GM23338 (cell line): ENCODE results near the gene ATP6V0A4. TPM values are rescaled to one million over a fixed set of nuclear protein-coding genes. Genes with fewer than 3 reads are reported as not detected.

Source experiments
- ATAC-seq: fragments of 200-7000 bp; cut with Tn5 transposase; 3 replicates; pipeline ENCODE4 v1.9.1; 2020
- DNase-seq: peaks from one replicate; pipeline ENCODE4 v3.0.0-alpha.2; 2015; ENCODE audit warnings: low spot score
- H2AFZ ChIP-seq: fragments of 200-600 bp; sonication (generic); 2 replicates; pipeline ENCODE4 v1.8.0; 2016; ENCODE audit warnings: antibody characterized with exemption, mild to moderate bottlenecking, moderate library complexity
- H3F3A ChIP-seq: fragments of 200-600 bp; sonication (generic); replicated peaks from 2 replicates; pipeline ENCODE4 v1.8.0; 2017; ENCODE audit warnings: antibody characterized with exemption, mixed run types, low read depth
- H3K27ac ChIP-seq: fragments of 200-600 bp; sonication (generic); 2 replicates; pipeline ENCODE4 v1.6.1; 2016; ENCODE audit warnings: low read depth
- H3K27me3 ChIP-seq: fragments of 200-600 bp; sonication (generic); 2 replicates; pipeline ENCODE4 v1.8.0; 2016; ENCODE audit warnings: mild to moderate bottlenecking, mixed run types, moderate library complexity; ENCODE audit not compliant: insufficient read depth
- H3K36me3 ChIP-seq: fragments of 200-600 bp; sonication (generic); 2 replicates; pipeline ENCODE4 v1.8.0; 2016; ENCODE audit warnings: mild to moderate bottlenecking; ENCODE audit not compliant: insufficient read depth
- H3K4me1 ChIP-seq: fragments of 200-600 bp; sonication (generic); 2 replicates; pipeline ENCODE4 v1.8.0; 2016; ENCODE audit warnings: mild to moderate bottlenecking, moderate library complexity; ENCODE audit not compliant: insufficient read depth
- H3K4me2 ChIP-seq: fragments of 200-600 bp; sonication (generic); 2 replicates; pipeline ENCODE4 v1.7.1; 2017; ENCODE audit warnings: mixed run types
- H3K4me3 ChIP-seq: fragments of 200-600 bp; sonication (generic); 2 replicates; pipeline ENCODE4 v1.6.1; 2016; ENCODE audit warnings: mixed run types
- H3K79me2 ChIP-seq: fragments of 200-600 bp; sonication (generic); replicated peaks from 2 replicates; pipeline ENCODE4 v1.8.0; 2017; ENCODE audit warnings: mild to moderate bottlenecking; ENCODE audit not compliant: insufficient read depth
- H3K9me2 ChIP-seq: fragments of 200-600 bp; sonication (generic); 2 replicates; pipeline ENCODE4 v1.8.0; 2017; ENCODE audit not compliant: insufficient read depth
- H4K20me1 ChIP-seq: fragments of 200-600 bp; sonication (generic); replicated peaks from 2 replicates; pipeline ENCODE4 v1.8.0; 2017; ENCODE audit warnings: mild to moderate bottlenecking; ENCODE audit not compliant: insufficient read depth
- H3K27ac Mint-ChIP-seq: 2 replicates; pipeline ENCODE4 v1.8.0; 2020; ENCODE audit warnings: inconsistent platforms, mild to moderate bottlenecking, moderate library complexity, mixed read lengths
- H3K27me3 Mint-ChIP-seq: 3 replicates; pipeline ENCODE4 v1.8.0; 2022; ENCODE audit warnings: low read depth, mild to moderate bottlenecking, moderate library complexity, mixed read lengths, inconsistent platforms; ENCODE audit not compliant: insufficient read depth, poor library complexity
- H3K36me3 Mint-ChIP-seq: 3 replicates; pipeline ENCODE4 v1.8.0; 2021; ENCODE audit warnings: low read depth, mild to moderate bottlenecking, inconsistent platforms, moderate library complexity, mixed read lengths
- H3K4me1 Mint-ChIP-seq: 3 replicates; pipeline ENCODE4 v1.8.0; 2020; ENCODE audit warnings: mild to moderate bottlenecking, inconsistent platforms, mixed read lengths
- H3K4me3 Mint-ChIP-seq: 3 replicates; pipeline ENCODE4 v1.8.0; 2021; ENCODE audit warnings: moderate library complexity, mild to moderate bottlenecking, inconsistent platforms, mixed read lengths
- H3K9me3 Mint-ChIP-seq: 3 replicates; pipeline ENCODE4 v1.8.0; 2020; ENCODE audit warnings: moderate library complexity, mild to moderate bottlenecking, inconsistent platforms, mixed read lengths
- CREB1 ChIP-seq: fragments of 250-450 bp; sonication (Bioruptor Pico); IDR thresholded peaks from 2 replicates; pipeline ENCODE4 v1.5.0; 2020; ENCODE audit warnings: low read depth, mild to moderate bottlenecking, moderate library complexity
- ETS1 ChIP-seq: IDR thresholded peaks from 2 replicates; pipeline ENCODE4 v1.6.1; 2016; ENCODE audit warnings: antibody characterized with exemption
- EZH2 ChIP-seq: fragments of 200-600 bp; sonication (generic); IDR thresholded peaks from one replicate; pipeline ENCODE4 v1.8.0; 2017; ENCODE audit warnings: antibody characterized with exemption, mild to moderate bottlenecking, low read depth; ENCODE audit not compliant: unreplicated experiment
- STAT1 ChIP-seq: IDR thresholded peaks from one replicate; pipeline ENCODE4 v1.6.1; 2016; ENCODE audit warnings: antibody characterized with exemption; ENCODE audit not compliant: unreplicated experiment
- ZNF331 ChIP-seq: fragments of 250-450 bp; sonication (Bioruptor Pico); IDR thresholded peaks from 2 replicates; pipeline ENCODE4 v1.5.0; 2020; ENCODE audit warnings: low read depth, mild to moderate bottlenecking, moderate library complexity
- ZNF462 ChIP-seq: fragments of 250-450 bp; sonication (Bioruptor Pico); IDR thresholded peaks from 2 replicates; pipeline ENCODE4 v1.5.0; 2020; ENCODE audit warnings: mild to moderate bottlenecking, moderate library complexity
- polyA plus RNA-seq: library from polyadenylated mRNA; unstranded; fragments of >200 nt; fragmentation: Nextera tagmentation; extraction: Ambion mirVana; gene quantifications from 2 replicates; pipeline ENCODE4 v1.2.1, GENCODE V29; 2016
- total RNA-seq: library from RNA; depleted of rRNA; stranded (reverse); fragments of >200 nt; shearing (Covaris generic); gene quantifications from 2 replicates; pipeline ENCODE4 v1.2.3, GENCODE V29; 2014

The ATP6V0A4 gene
- total and polyA plus RNA-seq, 2 experiments from 2014 or later: 0.10 to 1.3 TPM

GRCh38 chr7:138668229-138668596, 129.8 kb downstream of the ATP6V0A4 start:
- H3K36me3 Mint-ChIP-seq: peaks cover 21% of the 10 kb centered on the region
- Histone ChIP-seq H3F3A (no peaks in the 10 kb centered on the region; the same call in 1 of the 2 replicates), H3K4me2 (peak overlapping the region; percentile 34; the same call in 1 of the 2 replicates), H3K27me3 (no peaks in the 10 kb centered on the region), H3K79me2 (no peaks in the 10 kb centered on the region), H3K36me3 (no peaks in the 10 kb centered on the region), H3K4me3 (no peak overlapping the region), H2AFZ (no peak overlapping the region), H4K20me1 (no peaks in the 10 kb centered on the region), H3K9me2 (no peaks in the 10 kb centered on the region), H3K27ac (peak overlapping the region; percentile 72), H3K4me1 (peaks cover 47% of the 10 kb centered on the region)
- H3K4me1 Mint-ChIP-seq: peaks cover 44% of the 10 kb centered on the region
- H3K27me3 Mint-ChIP-seq: peaks cover 8% of the 10 kb centered on the region
- H3K27ac Mint-ChIP-seq: peak overlapping the region; percentile 9; the same call in 1 of the 2 replicates
- ATAC-seq: peak; percentile 56
- peak; percentile 72 for DNase-seq
- H3K9me3 Mint-ChIP-seq: peaks cover 20% of the 10 kb centered on the region
- TF ChIP-seq ZNF462 (CRISPR knock-in tag) (0 out of 2 replicates have a peak, but pooled peaks have one; percentile 20), ETS1 (no peak), CREB1 (CRISPR knock-in tag) (no peak), EZH2 (no peak), ZNF331 (no peak), STAT1 (no peak)
- H3K4me3 Mint-ChIP-seq: no peak overlapping the region
